ENCODE results near the gene LAMC2. TPM values are rescaled to one million over a fixed set of nuclear protein-coding genes. Genes with fewer than 3 reads are reported as not detected.
"Not testable (repeated sequence)": the region's sequence is repeated elsewhere in the genome, so short reads cannot be mapped to it uniquely, and the experiment has no call there.

LAMC2 gene
- total RNA-seq, 2 donors from 2014 or later = 1.7 to 2.9 TPM

- no peak for DNase-seq (ENCODE audit: low spot score)
- intact Hi-C loops (cut with DNase I) = no loop called here
These were observed 60.4 kb downstream of the LAMC2 start for GRCh38 chr1:183246436-183246835.

- intact Hi-C loops (cut with DNase I) = no loop called here
- DNase-seq (ENCODE audit: low spot score) = no peak
These were observed 61.0 kb downstream of the LAMC2 start for GRCh38 chr1:183247066-183247465.

- intact Hi-C loops (cut with DNase I) = no loop called here
- no peak for DNase-seq (ENCODE audit: low spot score)
These were observed 61.4 kb downstream of the LAMC2 start for GRCh38 chr1:183247484-183247883.

DNA sequence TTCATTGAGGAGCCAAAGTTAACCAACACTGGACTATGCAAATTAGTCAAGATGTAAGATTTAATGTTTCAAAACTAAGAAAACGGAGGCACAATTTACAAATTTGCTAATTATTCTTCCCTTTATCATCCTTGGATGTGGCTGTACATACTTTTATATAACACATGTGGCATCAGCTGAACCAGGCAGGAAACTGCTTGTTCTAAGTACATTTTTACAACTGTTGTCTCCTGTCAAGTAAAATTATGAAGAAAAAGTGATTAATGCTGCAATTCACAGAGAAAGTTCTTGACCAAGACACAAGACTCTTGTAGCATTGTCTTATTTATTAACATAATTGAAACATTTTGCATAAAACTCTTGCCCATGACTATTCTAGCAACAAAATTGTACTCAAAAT lies 61.9 kb downstream of the LAMC2 start:
- intact Hi-C loops (cut with DNase I) = no loop called here
- no peak for DNase-seq (ENCODE audit: low spot score)

DNA sequence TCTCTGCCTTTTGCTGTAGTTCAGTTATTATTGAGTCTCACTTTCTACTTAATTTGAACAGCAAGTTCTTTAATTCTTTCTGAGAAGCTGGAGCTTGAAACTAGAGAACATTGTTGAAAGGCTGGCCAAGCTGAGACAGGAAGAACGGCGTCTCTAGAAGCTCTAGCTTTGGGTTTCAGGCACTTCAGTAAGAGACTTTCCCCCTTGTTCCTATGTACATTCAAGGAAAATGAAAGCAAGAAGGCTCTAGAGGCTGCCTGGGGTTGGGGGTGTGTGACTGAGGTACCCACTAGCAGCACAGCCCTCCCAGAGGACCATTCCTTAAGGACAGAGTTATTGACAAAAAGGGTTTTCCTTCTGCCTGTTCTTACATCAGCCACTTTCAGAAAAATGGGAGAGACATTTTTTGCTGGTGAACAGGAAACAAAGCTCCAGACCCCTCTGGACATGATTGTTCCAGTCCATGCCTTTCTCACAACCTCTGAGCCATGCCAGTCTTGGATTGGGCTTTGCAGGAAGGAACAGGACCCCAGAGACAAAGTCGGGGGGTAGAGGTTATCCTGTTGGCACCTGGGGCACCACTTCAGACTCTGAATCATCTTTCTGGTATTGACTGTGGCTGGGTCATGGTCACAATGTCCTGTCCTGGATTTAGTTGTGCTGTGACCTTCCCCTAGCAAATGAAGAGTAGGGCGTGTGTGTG lies 63.1 kb downstream of the LAMC2 start:
- intact Hi-C loops (cut with DNase I) = no loop called here
- DNase-seq (ENCODE audit: low spot score) = no peak

GRCh38 chr1:183249941-183250452 lies 63.9 kb downstream of the LAMC2 start:
- intact Hi-C loops (cut with DNase I) = no loop called here

GRCh38 chr1:183251101-183251958 lies 65.3 kb downstream of the LAMC2 start:
- intact Hi-C loops (cut with DNase I) = no loop called here
- DNase-seq (ENCODE audit: low spot score) = no peak

More at GRCh38 chr1:183249941-183250452, 63.9 kb downstream of the LAMC2 start:
- no peak for DNase-seq (ENCODE audit: low spot score)

DNA sequence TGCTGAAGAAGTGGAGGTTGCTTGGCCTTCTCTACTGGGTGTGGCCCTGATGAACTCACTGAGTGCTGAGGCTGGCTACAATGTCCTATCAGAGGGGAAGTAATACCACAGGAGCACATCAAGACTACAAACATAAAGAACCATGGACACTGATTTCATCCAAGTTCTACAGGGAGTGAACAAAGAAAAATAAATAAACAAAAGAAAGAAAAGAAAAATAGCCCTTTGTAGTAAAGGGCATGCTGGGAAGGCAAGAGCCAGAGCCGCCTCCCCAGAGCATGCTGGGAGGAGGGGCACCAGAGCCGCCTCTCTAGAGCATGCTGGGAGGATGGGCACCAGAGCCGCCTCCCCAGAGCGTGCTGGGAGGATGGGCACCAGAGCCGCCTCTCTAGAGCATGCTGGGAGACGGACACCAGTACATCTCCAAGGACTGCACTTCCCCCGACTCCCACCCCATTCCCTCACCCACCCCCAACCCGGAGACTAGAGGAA lies 65.9 kb downstream of the LAMC2 start:
- intact Hi-C loops (cut with DNase I) = no loop called here
- DNase-seq (ENCODE audit: low spot score) = no peak

DNA sequence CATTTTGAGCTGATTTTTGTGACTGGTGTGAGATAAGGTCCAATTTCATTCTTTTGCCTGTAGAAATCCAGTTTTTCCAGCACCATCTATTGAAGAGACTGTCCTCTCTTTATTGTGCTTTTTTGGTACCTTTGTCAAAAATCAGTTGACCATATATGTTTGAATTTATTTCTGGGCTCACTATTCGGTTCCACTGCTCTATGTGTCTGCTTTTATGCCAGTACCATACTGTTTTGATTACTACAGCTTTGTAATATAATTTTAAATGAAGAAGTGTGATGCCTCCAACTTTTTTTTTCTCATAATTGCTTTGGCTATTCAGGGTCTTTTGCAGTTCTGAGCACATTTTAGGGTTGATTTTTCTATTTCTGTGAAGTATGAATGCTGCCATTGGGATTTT lies 69.0 kb downstream of the LAMC2 start:
- intact Hi-C loops (cut with DNase I) = no loop called here
- DNase-seq (ENCODE audit: low spot score) = no peak

- intact Hi-C loops (cut with DNase I) = no loop called here
- DNase-seq (ENCODE audit: low spot score) = no peak
These were observed 73.9 kb downstream of the LAMC2 start for GRCh38 chr1:183259924-183260323.

DNA sequence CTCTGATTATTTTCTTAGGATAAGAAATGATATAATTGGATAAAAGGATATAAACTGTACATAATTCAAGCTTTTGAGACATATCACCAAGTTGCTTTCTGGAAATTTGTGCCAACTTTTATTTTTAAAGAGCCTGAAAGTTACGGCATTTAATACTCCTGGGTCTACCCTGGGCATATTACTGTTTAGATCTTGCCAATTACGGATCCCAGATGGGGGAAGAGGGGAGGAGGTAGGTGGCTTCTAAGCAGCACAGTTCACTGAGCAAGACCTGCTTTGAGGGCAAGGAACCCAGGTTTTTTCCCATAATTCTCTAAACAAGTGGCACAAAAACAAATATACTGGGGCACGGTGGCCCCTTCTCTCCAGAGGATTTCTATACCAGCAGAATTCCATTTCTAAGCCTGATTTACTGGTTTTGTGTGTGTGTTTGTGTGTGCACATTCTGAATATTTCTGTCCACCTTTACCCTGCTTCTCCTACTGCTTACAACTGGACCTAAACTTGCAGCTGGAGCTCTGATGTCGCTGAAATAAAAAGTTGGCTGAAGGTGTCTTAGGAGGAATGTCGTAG lies 76.7 kb downstream of the LAMC2 start:
- no peak for DNase-seq (ENCODE audit: low spot score)
- intact Hi-C loops (cut with DNase I) = no loop called here

GRCh38 chr1:183263886-183264602 lies 78.0 kb downstream of the LAMC2 start:
- intact Hi-C loops (cut with DNase I) = no loop called here
- DNase-seq (ENCODE audit: low spot score) = no peak

DNA sequence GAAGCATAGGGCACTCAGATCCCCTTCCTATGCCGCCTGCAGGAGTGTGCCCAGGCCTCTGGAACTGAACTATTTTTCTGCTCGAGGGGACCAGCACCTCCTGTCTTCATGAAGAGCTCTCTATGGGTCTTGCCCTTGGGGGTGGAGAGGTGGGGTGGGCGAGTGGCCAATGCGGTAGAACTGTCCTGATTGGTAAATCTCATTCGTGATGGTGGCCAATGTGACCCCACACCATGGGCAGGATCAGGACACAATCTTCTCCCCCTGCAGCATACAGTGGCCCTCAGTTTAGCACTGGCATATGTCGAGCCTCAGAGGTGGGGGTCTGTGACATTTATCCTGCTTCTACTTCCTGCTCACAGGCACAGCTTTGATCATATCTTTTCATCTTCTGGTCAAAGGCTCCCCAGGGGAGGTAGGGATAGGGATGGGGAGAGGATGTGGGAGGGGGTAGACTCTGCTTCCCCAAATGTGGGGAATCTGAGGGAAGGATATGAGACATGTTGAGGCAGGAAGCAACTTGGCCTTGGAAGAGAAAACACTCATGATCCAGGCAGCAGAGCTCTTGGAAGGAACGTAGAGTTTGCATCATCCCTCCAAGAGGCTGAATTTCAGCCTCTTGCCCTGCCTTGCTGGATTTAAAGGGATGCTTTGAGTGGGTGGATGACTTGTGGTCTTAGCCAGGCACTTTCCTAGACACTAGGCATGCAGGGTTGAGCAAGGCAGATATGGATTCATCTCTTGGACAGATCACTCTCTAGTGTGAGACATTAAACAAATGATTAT lies 81.8 kb downstream of the LAMC2 start:
- intact Hi-C loops (cut with DNase I) = loop anchor here in 1 of 2 donors (2.0 kb wide), 1 partner anchor 75 kb away; no protein-coding TSS in a partner anchor

GRCh38 chr1:183270541-183271141 lies 84.6 kb downstream of the LAMC2 start:
- peak; percentile 40 for DNase-seq (ENCODE audit: low spot score)
- intact Hi-C loops (cut with DNase I) = no loop called here

More for the DNA sequence above, 81.8 kb downstream of the LAMC2 start:
- DNase-seq (ENCODE audit: low spot score) = peak; percentile 67

DNA sequence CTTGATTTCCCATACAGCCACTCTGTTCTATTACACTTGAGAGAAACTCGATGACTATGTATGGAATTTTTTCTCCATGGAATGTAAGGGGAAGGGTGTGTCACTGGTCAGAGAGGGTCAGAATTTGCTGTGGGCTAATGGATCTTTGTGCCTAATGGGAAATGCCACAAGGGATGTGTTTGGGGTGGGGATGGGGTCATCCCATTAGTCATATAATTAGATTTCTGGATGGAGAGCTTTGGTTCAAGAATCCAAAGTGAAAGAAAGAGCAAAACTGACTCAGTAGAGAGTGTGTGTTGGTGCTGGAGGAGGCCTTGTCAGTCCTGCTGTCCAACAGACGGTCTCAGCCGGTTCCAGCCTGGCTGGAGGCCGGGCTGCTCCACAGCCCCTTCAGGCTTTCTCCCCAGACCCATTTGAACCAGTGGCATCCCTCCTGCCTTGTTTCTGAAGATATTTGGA lies 86.4 kb downstream of the LAMC2 start:
- peak; percentile 79 for DNase-seq (ENCODE audit: low spot score)
- intact Hi-C loops (cut with DNase I) = no loop called here

DNA sequence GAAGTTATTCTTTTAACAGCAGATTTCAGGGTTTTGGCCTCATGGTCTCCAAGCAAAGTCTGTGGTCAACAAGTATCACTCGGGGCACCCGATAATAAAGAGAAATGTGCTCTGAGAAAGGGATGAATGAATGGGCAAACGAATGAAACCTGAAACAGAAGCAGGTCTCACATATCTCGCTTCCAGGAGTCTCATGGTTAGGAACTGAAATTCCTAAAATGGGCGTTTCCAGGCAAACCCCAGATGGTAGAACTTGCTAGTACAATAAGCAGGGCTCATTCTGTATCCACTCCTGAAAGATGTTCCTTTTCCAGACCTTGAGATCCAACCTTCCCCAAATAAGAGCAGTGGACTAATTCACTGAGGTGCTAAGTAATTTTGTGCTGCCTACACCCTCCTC lies 87.2 kb downstream of the LAMC2 start:
- intact Hi-C loops (cut with DNase I) = no loop called here
- DNase-seq (ENCODE audit: low spot score) = no peak

DNA sequence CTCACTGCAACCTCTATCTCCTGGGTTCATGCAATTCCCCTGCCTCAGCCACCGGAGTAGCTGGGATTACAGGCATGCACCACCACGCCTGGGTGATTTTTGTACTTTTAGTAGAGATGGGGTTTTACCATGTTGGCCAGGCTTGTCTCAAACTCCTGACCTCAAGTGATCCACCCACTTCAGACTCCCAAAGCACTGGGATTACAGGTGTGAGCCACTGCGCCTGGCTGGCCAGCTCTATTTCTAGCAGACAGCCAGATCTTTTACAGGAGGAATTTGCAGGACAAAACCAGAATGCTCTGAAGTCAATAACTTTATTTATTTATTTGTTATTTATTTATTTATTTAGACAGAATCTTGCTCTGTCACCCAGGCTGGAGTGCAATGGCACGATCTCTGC lies 87.9 kb downstream of the LAMC2 start:
- DNase-seq (ENCODE audit: low spot score) = peak; percentile 40
- intact Hi-C loops (cut with DNase I) = not testable (repeated sequence)

- peak; percentile 52 for DNase-seq (ENCODE audit: low spot score)
- intact Hi-C loops (cut with DNase I) = no loop called here
These were observed 88.8 kb downstream of the LAMC2 start for GRCh38 chr1:183274836-183275235.
